NCI-H524 (cell line): ENCODE measurements around the gene TST.

ENCODE experiments used
- DNase-seq, 2 experiments: peaks; one replicate each; lab custom pipeline; 2025; lab: John Stamatoyannopoulos, UW

The TST gene

GRCh38 chr22:37053310-37054055 lies 34.2 kb upstream of the TST start:
- DNase-seq = peak in 1 of 2 experiments; percentile 58

- DNase-seq = no peak
Observed at GRCh38 chr22:37052386-37053309, 33.4 kb upstream of the TST start.

GRCh38 chr22:37051391-37052385 lies 32.4 kb upstream of the TST start, which contains the start of gene KCTD17:
TSS of gene KCTD17 (plus strand) at chr22:37051742. CDS start at chr22:37051761, 19 bp downstream.
- DNase-seq = peak; percentile 18 to 77

GRCh38 chr22:37050913-37051312 lies 31.7 kb upstream of the TST start:
- DNase-seq = no peak

GRCh38 chr22:37049224-37049623 lies 30.0 kb upstream of the TST start:
- DNase-seq = no peak

- no peak for DNase-seq
Observed at GRCh38 chr22:37048133-37048532, 28.9 kb upstream of the TST start.

- DNase-seq = peak; percentile 98 to 100
Observed at GRCh38 chr22:37047006-37047405, 27.8 kb upstream of the TST start.

GRCh38 chr22:37046589-37046988 lies 27.3 kb upstream of the TST start:
- DNase-seq = no peak

- DNase-seq = peak; percentile 42 to 64
Observed at GRCh38 chr22:37045958-37046357, 26.7 kb upstream of the TST start.

GRCh38 chr22:37044634-37045625 lies 25.7 kb upstream of the TST start:
- DNase-seq = no peak

- DNase-seq = peak; percentile 70 to 92
Observed at GRCh38 chr22:37043828-37044538, 24.7 kb upstream of the TST start.

GRCh38 chr22:37043209-37043827 lies 24.1 kb upstream of the TST start:
- DNase-seq = peak; percentile 51 to 88

- no peak for DNase-seq
Observed at GRCh38 chr22:37039466-37039865, 20.2 kb upstream of the TST start.

- peak in 1 of 2 experiments; percentile 34 for DNase-seq
Observed at GRCh38 chr22:37037669-37038068, 18.4 kb upstream of the TST start.

- DNase-seq = no peak
Observed at GRCh38 chr22:37036655-37037377, 17.6 kb upstream of the TST start.

- DNase-seq = no peak
Observed at GRCh38 chr22:37033605-37034430, 14.6 kb upstream of the TST start.
